Choroid plexus epithelial cell (primary cell): ENCODE measurements around the gene VPS13A.

Source experiments
- DNase-seq: peaks from one replicate; pipeline ENCODE4 v3.0.0-alpha.2; 2010; ENCODE audit warnings: low read depth
- H3K4me3 ChIP-seq: 2 replicates; pipeline ENCODE4 v1.5.1; 2011; ENCODE audit warnings: low read depth, mild to moderate bottlenecking, control low read depth, low read length, moderate library complexity
- TF ChIP-seq, protein P1 (sequence below): conservative IDR thresholded peaks from 2 replicates; pipeline ENCODE4 v1.5.1; 2011; ENCODE audit warnings: low read depth, mild to moderate bottlenecking, control low read depth, inconsistent platforms, low read length, moderate library complexity

Gene VPS13A

DNA sequence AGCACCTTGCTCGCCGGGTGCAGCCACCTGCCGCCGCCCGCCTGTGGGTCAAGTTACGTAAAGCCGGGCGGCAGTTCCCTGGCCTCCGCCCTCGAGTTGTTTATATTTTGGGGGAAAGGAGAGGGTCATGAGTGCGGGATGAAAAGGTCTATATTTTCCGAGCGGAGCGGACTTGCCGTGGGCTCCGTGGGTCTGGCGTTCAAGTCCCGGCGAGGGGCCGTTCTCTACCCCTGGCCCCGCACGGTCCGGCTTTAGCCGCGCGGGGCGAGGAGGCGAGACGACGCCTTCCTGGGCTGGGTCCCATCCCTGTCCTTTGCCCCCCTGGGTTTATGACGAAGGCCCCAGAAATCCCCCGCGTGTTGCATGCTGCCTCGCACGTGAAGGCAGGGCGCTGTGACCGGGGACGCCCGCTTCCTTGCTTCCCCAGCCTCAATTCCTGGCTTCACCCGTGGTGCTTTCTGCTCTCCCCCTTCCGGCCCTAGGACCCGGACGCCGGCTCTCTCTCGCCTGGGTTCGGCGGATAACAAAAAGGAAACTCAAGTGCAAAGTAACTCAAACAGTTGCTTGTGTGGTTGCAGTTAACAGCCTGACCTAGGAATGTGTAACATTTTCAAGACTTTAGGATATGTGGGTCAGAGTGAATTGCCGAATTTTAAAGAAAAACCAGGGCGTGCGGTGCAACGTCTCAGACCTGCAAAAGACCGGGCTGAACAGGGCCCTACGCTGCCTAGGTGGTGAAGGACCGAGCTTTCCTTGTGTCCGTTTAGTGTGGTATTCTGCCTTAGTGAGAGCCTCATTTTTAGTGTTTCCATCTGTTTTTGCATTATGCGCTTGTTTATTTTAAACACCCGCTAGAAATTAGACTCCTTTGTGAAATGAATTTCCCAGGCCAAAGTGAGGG lies 810 bp downstream of the VPS13A start:
- peak overlapping the region; percentile 95 for H3K4me3 ChIP-seq
- TF ChIP-seq, protein P1, sequence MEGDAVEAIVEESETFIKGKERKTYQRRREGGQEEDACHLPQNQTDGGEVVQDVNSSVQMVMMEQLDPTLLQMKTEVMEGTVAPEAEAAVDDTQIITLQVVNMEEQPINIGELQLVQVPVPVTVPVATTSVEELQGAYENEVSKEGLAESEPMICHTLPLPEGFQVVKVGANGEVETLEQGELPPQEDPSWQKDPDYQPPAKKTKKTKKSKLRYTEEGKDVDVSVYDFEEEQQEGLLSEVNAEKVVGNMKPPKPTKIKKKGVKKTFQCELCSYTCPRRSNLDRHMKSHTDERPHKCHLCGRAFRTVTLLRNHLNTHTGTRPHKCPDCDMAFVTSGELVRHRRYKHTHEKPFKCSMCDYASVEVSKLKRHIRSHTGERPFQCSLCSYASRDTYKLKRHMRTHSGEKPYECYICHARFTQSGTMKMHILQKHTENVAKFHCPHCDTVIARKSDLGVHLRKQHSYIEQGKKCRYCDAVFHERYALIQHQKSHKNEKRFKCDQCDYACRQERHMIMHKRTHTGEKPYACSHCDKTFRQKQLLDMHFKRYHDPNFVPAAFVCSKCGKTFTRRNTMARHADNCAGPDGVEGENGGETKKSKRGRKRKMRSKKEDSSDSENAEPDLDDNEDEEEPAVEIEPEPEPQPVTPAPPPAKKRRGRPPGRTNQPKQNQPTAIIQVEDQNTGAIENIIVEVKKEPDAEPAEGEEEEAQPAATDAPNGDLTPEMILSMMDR: no peak
- peak; percentile 31 for DNase-seq

- H3K4me3 ChIP-seq: no peak overlapping the region
- TF ChIP-seq, protein P1: no peak
- no peak for DNase-seq
Observed at GRCh38 chr9:77180056-77180455, 2.7 kb downstream of the VPS13A start.

- TF ChIP-seq, protein P1: no peak
Observed at GRCh38 chr9:77183581-77183980, 6.2 kb downstream of the VPS13A start.

GRCh38 chr9:77188242-77188641 lies 10.9 kb downstream of the VPS13A start:
- DNase-seq: no peak
- no peak overlapping the region for H3K4me3 ChIP-seq
- TF ChIP-seq, protein P1: no peak

More at GRCh38 chr9:77183581-77183980, 6.2 kb downstream of the VPS13A start:
- DNase-seq: no peak
- H3K4me3 ChIP-seq: no peak overlapping the region

DNA sequence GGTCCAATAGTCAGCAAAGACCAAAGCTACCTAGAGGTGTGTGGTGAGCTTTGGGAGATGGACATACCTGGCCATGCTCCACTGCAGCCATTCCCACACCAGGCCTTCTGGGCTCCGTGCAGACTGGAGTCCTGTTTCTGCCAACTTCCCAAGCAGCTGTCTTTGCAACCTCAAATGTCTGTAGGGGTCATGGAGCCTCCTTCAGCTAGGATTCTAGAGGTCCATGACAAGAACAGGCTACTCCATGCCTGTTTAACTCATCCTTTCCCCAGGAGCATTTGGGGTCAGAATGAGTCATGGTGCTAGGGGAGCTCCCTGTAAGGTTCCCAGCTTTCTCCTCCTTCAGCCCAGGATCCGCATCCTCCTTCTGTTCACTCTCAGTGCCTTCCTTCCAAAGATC lies 17.1 kb downstream of the VPS13A start:
- TF ChIP-seq, protein P1: no peak
- peak; percentile 13 for DNase-seq
- H3K4me3 ChIP-seq: no peak overlapping the region

DNA sequence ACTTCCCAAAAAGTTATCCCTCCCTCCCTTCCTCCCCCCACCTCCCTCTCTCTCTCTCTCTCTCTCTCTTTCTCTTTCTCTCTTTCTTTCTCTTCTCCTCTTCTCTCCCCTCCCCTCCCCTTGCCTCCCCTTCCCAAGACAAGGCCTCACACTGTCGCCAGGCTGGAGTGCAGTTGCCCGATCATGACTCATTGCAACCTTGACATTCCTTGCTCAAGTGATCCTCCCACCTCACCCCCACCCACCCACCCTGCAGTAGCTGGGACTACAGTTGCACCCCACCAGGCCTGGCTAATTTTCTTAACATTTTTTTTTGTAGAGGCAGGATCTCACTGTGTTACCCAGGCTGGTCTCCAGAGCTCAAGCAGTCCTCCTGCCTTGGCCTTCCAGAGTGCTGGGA lies 32.8 kb downstream of the VPS13A start:
- peak; percentile 17 for DNase-seq
- TF ChIP-seq, protein P1: no peak

DNA sequence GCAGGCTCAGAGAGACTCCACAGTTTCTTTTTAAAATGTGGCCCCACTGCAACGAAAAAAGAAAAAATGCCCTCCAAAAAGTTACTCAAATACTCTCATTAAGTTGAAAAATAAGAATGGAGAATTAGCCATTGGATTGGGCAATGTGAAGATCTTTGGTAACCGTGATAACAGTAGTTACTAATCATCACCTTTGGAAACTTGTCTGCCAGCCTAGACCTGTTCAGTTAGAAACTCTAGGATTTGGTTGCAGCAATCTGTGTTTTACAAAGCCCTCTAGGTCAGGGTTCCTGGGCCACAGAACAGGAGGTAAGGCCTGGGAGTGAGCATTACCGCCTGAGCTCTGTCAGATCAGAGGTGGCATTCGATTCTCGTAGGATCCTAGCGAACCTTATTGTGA lies 34.2 kb downstream of the VPS13A start:
- DNase-seq: no peak
- H3K4me3 ChIP-seq: no peak overlapping the region
- TF ChIP-seq, protein P1: no peak

More for the DNA sequence above, 32.8 kb downstream of the VPS13A start:
- H3K4me3 ChIP-seq: no peak overlapping the region
